ENCODE results near the gene DENND10.

GRCh38 chr10:119103241-119103902 is 541 bp upstream of the DENND10 start:
- TF ChIP-seq EZH2phosphoT487 (IDR thresholded peaks at IDR 0.05; ENCODE audit: low read length), result no peak
- no peak for TF ChIP-seq CTCF (IDR thresholded peaks at IDR 0.05; ENCODE audit: low read length)
- TF ChIP-seq EZH2 (optimal IDR thresholded peaks at IDR 0.05; ENCODE audit: low read depth, low read length), result no peak
